H1 (cell line): ENCODE measurements around the gene ZBTB37. TPM values are rescaled to one million over a fixed set of nuclear protein-coding genes. Genes with fewer than 3 reads are reported as not detected.

Source experiments
- GTF2F1 ChIP-seq: IDR thresholded peaks from 2 replicates; pipeline ENCODE4 v1.6.1; 2012; ENCODE audit warnings: low read depth, low read length, improper control_type of control experiment, borderline replicate concordance
- POLR2AphosphoS5 ChIP-seq: IDR thresholded peaks from 2 replicates; pipeline ENCODE4 v1.6.1; 2011; ENCODE audit warnings: low read depth, low read length
- RNF2 ChIP-seq: fragments of 200-900, 300-1000 bp; sonication (generic); IDR thresholded peaks from 2 replicates; pipeline ENCODE4 v1.7.1; 2016; ENCODE audit warnings: borderline replicate concordance, low read depth, mild to moderate bottlenecking, antibody characterized with exemption, low read length; ENCODE audit not compliant: poor library complexity, severe bottlenecking; ENCODE audit errors: missing control alignments
- SP4 ChIP-seq: IDR thresholded peaks from 2 replicates; pipeline ENCODE4 v1.6.1; 2012; ENCODE audit warnings: low read length, inconsistent platforms
- TCF12 ChIP-seq: IDR thresholded peaks from 2 replicates; pipeline ENCODE4 v1.6.1; 2011; ENCODE audit warnings: low read depth, mild to moderate bottlenecking, low read length
- YY1 ChIP-seq: IDR thresholded peaks from 2 replicates; pipeline ENCODE4 v1.6.1; 2011; ENCODE audit warnings: low read depth, mild to moderate bottlenecking, low read length
- polyA plus RNA-seq, 7 experiments: library from polyadenylated mRNA; depleted of rRNA in 3 of 7; stranded (reverse) in 5 of 7; unstranded in 2 of 7; fragments of >200 nt in 5 of 7; fragments of 200-250 nt in 2 of 7; gene quantifications; 1 replicate in 5 of 7; 2 replicates in 1 of 7; 4 replicates in 1 of 7; pipeline versions ENCODE4 v1.2.1 to v1.2.3, GENCODE V29; 2011 to 2013; ENCODE audit warnings: missing spikeins in 2 of 7, mixed read lengths in 2 of 7
- total RNA-seq: library from RNA; stranded (reverse); fragmentation: NEBNext Ultra II Directional; extraction: Animal tissue kit (Norgen Biotek cat#: 25700); gene quantifications from 2 replicates; pipeline ENCODE4 v1.2.1, GENCODE V29; 2021
- TF ChIP-seq, protein P1 (sequence below): fragments of 300-600 bp; sonication (generic); IDR thresholded peaks from 2 replicates; pipeline ENCODE4 v1.7.1; 2012; ENCODE audit warnings: low read length, moderate library complexity, mild to moderate bottlenecking, inconsistent platforms; ENCODE audit not compliant: insufficient replicate concordance
- TF ChIP-seq, protein P2 (sequence below): IDR thresholded peaks from 2 replicates; pipeline ENCODE4 v1.6.1; 2012; ENCODE audit warnings: low read length, inconsistent platforms

ZBTB37 gene
- total and polyA plus RNA-seq, 2 of the 8 experiments (the other 6 are each of a cell fraction or from before 2014, with no cell fraction given): 1.7 to 12.5 TPM

DNA sequence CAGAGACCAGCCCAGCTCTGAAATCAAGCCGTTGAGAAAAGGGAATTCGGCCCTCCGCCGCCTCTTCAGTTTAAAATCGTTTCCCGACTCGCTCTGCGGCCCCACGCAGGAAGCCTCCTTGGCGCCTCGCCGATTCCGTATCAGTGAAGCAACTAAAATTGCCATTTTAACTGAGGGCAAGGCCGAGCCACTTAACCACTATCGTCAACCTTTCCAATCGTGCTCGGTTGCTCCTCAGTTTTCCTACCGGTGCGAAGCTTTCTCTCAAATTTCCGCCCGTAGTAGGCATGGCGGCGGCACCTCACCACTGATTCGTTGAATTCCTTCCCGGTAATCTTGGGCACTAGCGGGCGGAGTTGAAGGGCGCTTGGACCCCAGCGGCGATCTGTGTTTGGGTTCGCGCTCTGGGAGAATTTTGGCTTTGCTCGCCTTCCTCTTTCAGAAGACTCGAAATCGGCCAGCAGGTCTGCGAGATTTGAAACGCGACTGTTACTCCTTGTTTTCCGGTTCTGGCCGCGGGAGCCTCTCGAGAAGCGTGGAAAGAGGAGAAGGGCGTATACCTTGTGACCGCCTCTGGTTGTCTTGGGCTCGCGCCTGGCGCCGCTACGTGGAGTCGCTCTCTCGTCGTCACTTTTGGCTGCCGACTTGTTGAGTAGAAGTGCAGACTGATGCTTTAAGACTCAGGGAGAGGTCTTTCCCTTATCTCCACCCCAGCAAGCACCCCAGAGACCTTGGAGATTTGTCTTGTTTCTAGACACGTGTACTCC lies 43.7 kb upstream of the ZBTB37 start, which contains the start of the genes CENPL and DARS2 (continued):
- TF ChIP-seq, protein P1, sequence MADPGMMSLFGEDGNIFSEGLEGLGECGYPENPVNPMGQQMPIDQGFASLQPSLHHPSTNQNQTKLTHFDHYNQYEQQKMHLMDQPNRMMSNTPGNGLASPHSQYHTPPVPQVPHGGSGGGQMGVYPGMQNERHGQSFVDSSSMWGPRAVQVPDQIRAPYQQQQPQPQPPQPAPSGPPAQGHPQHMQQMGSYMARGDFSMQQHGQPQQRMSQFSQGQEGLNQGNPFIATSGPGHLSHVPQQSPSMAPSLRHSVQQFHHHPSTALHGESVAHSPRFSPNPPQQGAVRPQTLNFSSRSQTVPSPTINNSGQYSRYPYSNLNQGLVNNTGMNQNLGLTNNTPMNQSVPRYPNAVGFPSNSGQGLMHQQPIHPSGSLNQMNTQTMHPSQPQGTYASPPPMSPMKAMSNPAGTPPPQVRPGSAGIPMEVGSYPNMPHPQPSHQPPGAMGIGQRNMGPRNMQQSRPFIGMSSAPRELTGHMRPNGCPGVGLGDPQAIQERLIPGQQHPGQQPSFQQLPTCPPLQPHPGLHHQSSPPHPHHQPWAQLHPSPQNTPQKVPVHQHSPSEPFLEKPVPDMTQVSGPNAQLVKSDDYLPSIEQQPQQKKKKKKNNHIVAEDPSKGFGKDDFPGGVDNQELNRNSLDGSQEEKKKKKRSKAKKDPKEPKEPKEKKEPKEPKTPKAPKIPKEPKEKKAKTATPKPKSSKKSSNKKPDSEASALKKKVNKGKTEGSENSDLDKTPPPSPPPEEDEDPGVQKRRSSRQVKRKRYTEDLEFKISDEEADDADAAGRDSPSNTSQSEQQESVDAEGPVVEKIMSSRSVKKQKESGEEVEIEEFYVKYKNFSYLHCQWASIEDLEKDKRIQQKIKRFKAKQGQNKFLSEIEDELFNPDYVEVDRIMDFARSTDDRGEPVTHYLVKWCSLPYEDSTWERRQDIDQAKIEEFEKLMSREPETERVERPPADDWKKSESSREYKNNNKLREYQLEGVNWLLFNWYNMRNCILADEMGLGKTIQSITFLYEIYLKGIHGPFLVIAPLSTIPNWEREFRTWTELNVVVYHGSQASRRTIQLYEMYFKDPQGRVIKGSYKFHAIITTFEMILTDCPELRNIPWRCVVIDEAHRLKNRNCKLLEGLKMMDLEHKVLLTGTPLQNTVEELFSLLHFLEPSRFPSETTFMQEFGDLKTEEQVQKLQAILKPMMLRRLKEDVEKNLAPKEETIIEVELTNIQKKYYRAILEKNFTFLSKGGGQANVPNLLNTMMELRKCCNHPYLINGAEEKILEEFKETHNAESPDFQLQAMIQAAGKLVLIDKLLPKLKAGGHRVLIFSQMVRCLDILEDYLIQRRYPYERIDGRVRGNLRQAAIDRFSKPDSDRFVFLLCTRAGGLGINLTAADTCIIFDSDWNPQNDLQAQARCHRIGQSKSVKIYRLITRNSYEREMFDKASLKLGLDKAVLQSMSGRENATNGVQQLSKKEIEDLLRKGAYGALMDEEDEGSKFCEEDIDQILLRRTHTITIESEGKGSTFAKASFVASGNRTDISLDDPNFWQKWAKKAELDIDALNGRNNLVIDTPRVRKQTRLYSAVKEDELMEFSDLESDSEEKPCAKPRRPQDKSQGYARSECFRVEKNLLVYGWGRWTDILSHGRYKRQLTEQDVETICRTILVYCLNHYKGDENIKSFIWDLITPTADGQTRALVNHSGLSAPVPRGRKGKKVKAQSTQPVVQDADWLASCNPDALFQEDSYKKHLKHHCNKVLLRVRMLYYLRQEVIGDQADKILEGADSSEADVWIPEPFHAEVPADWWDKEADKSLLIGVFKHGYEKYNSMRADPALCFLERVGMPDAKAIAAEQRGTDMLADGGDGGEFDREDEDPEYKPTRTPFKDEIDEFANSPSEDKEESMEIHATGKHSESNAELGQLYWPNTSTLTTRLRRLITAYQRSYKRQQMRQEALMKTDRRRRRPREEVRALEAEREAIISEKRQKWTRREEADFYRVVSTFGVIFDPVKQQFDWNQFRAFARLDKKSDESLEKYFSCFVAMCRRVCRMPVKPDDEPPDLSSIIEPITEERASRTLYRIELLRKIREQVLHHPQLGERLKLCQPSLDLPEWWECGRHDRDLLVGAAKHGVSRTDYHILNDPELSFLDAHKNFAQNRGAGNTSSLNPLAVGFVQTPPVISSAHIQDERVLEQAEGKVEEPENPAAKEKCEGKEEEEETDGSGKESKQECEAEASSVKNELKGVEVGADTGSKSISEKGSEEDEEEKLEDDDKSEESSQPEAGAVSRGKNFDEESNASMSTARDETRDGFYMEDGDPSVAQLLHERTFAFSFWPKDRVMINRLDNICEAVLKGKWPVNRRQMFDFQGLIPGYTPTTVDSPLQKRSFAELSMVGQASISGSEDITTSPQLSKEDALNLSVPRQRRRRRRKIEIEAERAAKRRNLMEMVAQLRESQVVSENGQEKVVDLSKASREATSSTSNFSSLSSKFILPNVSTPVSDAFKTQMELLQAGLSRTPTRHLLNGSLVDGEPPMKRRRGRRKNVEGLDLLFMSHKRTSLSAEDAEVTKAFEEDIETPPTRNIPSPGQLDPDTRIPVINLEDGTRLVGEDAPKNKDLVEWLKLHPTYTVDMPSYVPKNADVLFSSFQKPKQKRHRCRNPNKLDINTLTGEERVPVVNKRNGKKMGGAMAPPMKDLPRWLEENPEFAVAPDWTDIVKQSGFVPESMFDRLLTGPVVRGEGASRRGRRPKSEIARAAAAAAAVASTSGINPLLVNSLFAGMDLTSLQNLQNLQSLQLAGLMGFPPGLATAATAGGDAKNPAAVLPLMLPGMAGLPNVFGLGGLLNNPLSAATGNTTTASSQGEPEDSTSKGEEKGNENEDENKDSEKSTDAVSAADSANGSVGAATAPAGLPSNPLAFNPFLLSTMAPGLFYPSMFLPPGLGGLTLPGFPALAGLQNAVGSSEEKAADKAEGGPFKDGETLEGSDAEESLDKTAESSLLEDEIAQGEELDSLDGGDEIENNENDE: no peak
- TF ChIP-seq POLR2AphosphoS5 (peak; percentile 94), SP4 (peak; percentile 65; the same call in 1 of the 2 replicates), RNF2 (no peak), YY1 (peak; percentile 100), GTF2F1 (no peak), TCF12 (no peak)
- TF ChIP-seq, protein P2, sequence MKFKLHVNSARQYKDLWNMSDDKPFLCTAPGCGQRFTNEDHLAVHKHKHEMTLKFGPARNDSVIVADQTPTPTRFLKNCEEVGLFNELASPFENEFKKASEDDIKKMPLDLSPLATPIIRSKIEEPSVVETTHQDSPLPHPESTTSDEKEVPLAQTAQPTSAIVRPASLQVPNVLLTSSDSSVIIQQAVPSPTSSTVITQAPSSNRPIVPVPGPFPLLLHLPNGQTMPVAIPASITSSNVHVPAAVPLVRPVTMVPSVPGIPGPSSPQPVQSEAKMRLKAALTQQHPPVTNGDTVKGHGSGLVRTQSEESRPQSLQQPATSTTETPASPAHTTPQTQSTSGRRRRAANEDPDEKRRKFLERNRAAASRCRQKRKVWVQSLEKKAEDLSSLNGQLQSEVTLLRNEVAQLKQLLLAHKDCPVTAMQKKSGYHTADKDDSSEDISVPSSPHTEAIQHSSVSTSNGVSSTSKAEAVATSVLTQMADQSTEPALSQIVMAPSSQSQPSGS: peak; percentile 71; the same call in 1 of the 2 replicates
